Thyroid gland (tissue), 4 donors: Measurements from ENCODE around the gene GLIS1. TPM values are rescaled to one million over a fixed set of nuclear protein-coding genes. Genes with fewer than 3 reads are reported as not detected.

Source experiments
- DNase-seq, 2 donors: peaks; one replicate each; pipeline ENCODE4 v3.0.0-alpha.2; 2019
- H3K27ac ChIP-seq, 3 donors: fragments of 200-600 bp; sonication (generic); 1 replicate in 2 of 3; 2 replicates in 1 of 3; pipeline ENCODE4 v1.5.1; 2016 to 2019; ENCODE audit warnings: mild to moderate bottlenecking in 1 of 3, moderate library complexity in 1 of 3
- H3K27me3 ChIP-seq: fragments of 200-600 bp; sonication (generic); one replicate; pipeline ENCODE4 v1.5.1; 2019
- H3K36me3 ChIP-seq, 2 donors: fragments of 200-600 bp; sonication (generic); one replicate each; pipeline ENCODE4 v1.5.1; 2016 to 2019
- H3K4me1 ChIP-seq, 2 donors: fragments of 200-600 bp; sonication (generic); one replicate each; pipeline ENCODE4 v1.5.1; 2017 to 2019
- H3K4me3 ChIP-seq, 3 donors: fragments of 200-600 bp; sonication (generic); replicated peaks in 1 of 3; 1 replicate in 2 of 3; 2 replicates in 1 of 3; pipeline ENCODE4 v1.5.1; 2016; ENCODE audit warnings: mild to moderate bottlenecking in 1 of 3
- H3K9me3 ChIP-seq: fragments of 200-600 bp; sonication (generic); one replicate; pipeline ENCODE4 v1.5.1; 2017
- POLR2A ChIP-seq, 2 donors: fragments of 450-650 bp; IDR thresholded peaks; one replicate each; pipeline ENCODE4 v1.6.1; 2017; ENCODE audit warnings: antibody characterized with exemption in 2 of 2, mild to moderate bottlenecking in 2 of 2, moderate library complexity in 1 of 2
- WGBS, 2 donors: methylation state at CpG; one replicate each; pipeline ENCODE4 v1.1.5; 2017; 5-methylcytosine and 5-hydroxymethylcytosine counted together
- intact Hi-C: fragments of 100-400 bp; cut with DNase I; formaldehyde crosslinking; loops from one replicate; pipeline ENCODE4 v1.15.1; 2023
- total RNA-seq, 4 donors: library from RNA; depleted of rRNA; stranded (reverse); fragments of >200 nt; gene quantifications; one replicate each; pipeline ENCODE4 v1.2.3, GENCODE V29; 2016
- TF ChIP-seq, protein P1 (sequence below), 6 experiments: fragments of 200-600 bp in 3 of 6; fragments of 450-650 bp in 3 of 6; sonication (generic) in 3 of 6; IDR thresholded peaks; one replicate each; pipeline ENCODE4 v1.5.1; 2016 to 2019; ENCODE audit warnings: antibody characterized with exemption in 6 of 6, mild to moderate bottlenecking in 2 of 6, inconsistent platforms in 1 of 6, moderate library complexity in 1 of 6

The GLIS1 gene
- total RNA-seq, 4 donors from 2014 or later: 0.29 TPM; not detected in 3

DNA sequence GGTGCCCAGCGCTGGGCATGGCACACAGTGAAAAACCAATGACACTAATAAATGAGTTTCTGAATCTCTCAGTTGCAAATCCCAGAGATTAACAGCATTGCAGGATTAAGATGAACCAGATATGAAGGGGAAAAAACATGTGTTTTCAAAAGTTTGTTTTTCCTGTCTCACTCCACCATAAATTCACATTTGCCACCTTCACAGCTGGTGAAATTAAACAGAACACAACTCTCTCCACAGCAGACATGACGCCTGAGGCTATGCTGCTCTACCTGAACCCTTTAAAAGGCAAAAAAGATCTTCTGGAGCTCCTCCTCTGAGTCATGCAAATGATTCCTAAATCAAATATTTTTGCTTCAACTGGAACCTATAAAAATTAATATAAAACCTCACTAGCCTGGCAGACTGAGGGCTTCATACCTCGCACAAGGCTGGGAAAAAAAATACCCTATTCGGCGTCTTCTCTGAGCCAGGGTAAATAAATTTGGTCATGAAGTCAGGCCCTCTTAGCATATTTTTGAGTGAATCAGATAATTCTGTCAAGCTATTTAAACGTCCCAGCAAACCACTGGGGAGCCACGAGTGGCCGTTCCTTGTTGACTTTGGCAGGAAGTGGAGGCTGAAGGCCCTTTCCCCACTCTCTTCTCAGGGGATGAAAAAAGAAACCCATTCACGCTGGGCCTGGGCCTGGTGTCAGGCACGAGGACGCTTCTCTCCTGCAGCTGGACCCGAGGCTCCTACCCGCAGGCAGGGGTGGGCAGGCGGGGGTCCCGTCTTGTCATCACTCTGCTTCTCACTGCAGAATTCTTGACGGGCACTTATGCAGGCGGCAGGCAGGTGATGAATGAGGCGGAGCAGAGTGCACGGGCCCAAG lies 226.8 kb downstream of the GLIS1 start:
- DNase-seq: no peak
- peaks cover 8 to 13% of the 10 kb centered on the region in 2 donors for H3K4me1 ChIP-seq
- H3K9me3 ChIP-seq: no peaks in the 10 kb centered on the region
- intact Hi-C loops: no loop called here
- no peak for TF ChIP-seq POLR2A (IDR thresholded peaks at IDR 0.05)
- TF ChIP-seq, protein P1, sequence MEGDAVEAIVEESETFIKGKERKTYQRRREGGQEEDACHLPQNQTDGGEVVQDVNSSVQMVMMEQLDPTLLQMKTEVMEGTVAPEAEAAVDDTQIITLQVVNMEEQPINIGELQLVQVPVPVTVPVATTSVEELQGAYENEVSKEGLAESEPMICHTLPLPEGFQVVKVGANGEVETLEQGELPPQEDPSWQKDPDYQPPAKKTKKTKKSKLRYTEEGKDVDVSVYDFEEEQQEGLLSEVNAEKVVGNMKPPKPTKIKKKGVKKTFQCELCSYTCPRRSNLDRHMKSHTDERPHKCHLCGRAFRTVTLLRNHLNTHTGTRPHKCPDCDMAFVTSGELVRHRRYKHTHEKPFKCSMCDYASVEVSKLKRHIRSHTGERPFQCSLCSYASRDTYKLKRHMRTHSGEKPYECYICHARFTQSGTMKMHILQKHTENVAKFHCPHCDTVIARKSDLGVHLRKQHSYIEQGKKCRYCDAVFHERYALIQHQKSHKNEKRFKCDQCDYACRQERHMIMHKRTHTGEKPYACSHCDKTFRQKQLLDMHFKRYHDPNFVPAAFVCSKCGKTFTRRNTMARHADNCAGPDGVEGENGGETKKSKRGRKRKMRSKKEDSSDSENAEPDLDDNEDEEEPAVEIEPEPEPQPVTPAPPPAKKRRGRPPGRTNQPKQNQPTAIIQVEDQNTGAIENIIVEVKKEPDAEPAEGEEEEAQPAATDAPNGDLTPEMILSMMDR (IDR thresholded peaks at IDR 0.05): no peak
- no peaks in the 10 kb centered on the region for H3K27me3 ChIP-seq
- H3K4me3 ChIP-seq: no peak overlapping the region
- WGBS, 2 donors: 52 to 62% methylated on average over 19 of the region's 19 CpGs
- H3K36me3 ChIP-seq: no peaks in the 10 kb centered on the region
- H3K27ac ChIP-seq: no peak overlapping the region

DNA sequence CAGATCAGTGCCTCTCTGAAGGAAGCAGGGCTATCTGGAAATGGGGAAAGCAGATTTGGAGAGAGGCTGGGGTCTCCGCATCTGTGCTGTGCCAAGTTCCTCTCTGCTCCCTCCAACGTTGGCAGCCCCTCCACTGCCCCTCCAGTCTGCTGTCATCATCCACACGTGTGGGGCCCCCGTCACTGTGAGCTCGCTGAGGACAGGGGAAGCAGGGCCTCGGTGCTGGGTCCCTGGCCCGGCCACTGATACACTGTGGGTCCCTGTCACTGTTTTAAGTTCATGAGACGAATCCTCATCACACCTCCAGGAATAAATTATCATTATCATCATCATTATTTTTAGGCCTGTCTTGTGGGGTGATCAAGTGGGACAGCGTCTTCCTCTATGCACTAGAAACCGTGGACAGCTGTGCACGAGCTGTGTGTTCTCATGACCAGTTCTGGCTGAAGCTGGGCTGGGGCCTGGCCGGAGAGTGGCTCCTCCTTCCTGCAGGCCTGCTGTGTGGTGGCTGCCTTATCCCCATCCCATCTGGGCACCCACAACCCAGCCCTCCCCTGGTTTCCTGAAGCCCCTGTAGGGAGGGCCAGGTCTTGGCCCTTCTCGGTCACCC lies 227.5 kb downstream of the GLIS1 start:
- no peak for DNase-seq
- WGBS, 2 donors: 83 to 87% methylated on average over 12 to 13 of the region's 13 CpGs
- Histone ChIP-seq H3K4me1 (peaks cover 8 to 13% of the 10 kb centered on the region in 2 donors), H3K36me3 (no peaks in the 10 kb centered on the region), H3K27ac (no peak overlapping the region), H3K27me3 (no peaks in the 10 kb centered on the region), H3K9me3 (no peaks in the 10 kb centered on the region), H3K4me3 (no peak overlapping the region)
- TF ChIP-seq, protein P1 (IDR thresholded peaks at IDR 0.05): no peak
- intact Hi-C loops: no loop called here

- H3K4me3 ChIP-seq: no peak overlapping the region
- TF ChIP-seq, protein P1 (IDR thresholded peaks at IDR 0.05): no peak
- TF ChIP-seq POLR2A (IDR thresholded peaks at IDR 0.05): no peak
- no peaks in the 10 kb centered on the region for H3K27me3 ChIP-seq
- WGBS, 2 donors: 67 to 72% methylated on average over 1 to 2 of the region's 7 CpGs
- DNase-seq: peak in 1 of 2 donors; percentile 13
- H3K4me1 ChIP-seq: peaks cover 8 to 13% of the 10 kb centered on the region in 2 donors
- intact Hi-C loops: no loop called here
- no peaks in the 10 kb centered on the region for H3K9me3 ChIP-seq
- H3K27ac ChIP-seq: peak overlapping the region; percentile 56 to 97 (median 67)
- H3K36me3 ChIP-seq: no peaks in the 10 kb centered on the region
Observed at GRCh38 chr1:53510215-53510614, 228.7 kb downstream of the GLIS1 start.

GRCh38 chr1:53509775-53510174 lies 229.2 kb downstream of the GLIS1 start:
- 75 to 81% methylated on average over 5 to 13 of the region's 13 CpGs for WGBS, 2 donors
- no peaks in the 10 kb centered on the region for H3K9me3 ChIP-seq
- H3K27me3 ChIP-seq: no peaks in the 10 kb centered on the region
- no peak for TF ChIP-seq POLR2A (IDR thresholded peaks at IDR 0.05)
- TF ChIP-seq, protein P1 (IDR thresholded peaks at IDR 0.05): no peak
- peaks cover 8 to 13% of the 10 kb centered on the region in 2 donors for H3K4me1 ChIP-seq
- peak overlapping the region; percentile 56 to 97 (median 67) for H3K27ac ChIP-seq
- H3K36me3 ChIP-seq: no peaks in the 10 kb centered on the region
- H3K4me3 ChIP-seq: no peak overlapping the region
- intact Hi-C loops: no loop called here
- no peak for DNase-seq
